HG02884 (cell line): ENCODE measurements around the gene NPLOC4.
"Not testable (repeated sequence)": the region's sequence is repeated elsewhere in the genome, so short reads cannot be mapped to it uniquely, and the experiment has no call there.

Experiments used
- ATAC-seq: cut with Tn5 transposase; IDR thresholded peaks from one replicate; pipeline ENCODE4 v1.9.1; 2021; ENCODE audit warnings: mild to moderate bottlenecking, moderate library complexity; ENCODE audit not compliant: unreplicated experiment

Gene NPLOC4

DNA sequence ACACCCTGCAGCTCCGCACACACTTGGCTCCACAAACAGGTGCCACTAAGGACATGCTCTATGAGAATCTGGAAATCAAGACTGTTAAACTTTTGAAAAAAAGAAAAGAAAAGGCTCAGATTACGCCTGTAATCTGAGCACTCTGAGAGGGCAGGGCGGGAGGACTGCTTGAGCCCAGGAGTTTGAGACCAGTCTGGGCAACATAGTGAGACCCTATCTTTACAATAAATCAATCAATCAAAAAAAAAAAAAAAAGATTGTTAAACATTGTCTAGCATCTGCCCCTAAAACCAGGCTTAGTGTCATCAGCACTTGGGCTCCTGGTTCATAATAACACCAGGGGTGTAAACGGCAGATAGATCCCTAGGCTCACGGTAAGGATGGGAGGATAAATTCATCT lies 47.3 kb downstream of the NPLOC4 start:
- no peak for ATAC-seq

DNA sequence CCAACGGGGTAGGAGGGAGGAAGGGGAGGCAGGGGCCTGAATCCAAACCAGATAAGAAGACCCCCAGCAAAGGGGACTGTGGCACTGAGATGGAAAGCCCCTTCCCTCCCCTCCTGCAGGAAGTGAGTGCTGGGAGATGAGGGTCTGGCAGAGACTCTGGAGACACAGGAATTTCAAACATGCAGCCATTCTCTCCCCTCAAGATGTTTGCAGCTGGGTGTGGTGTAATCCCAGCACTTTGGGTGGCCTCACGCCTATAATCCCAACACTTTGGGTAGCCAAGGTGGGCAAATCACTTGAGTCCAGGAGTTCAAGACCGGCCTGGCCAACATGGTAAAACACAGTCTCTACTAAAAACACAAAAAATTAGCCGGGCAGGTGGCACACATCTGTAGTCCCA lies 50.8 kb downstream of the NPLOC4 start:
- no peak for ATAC-seq

DNA sequence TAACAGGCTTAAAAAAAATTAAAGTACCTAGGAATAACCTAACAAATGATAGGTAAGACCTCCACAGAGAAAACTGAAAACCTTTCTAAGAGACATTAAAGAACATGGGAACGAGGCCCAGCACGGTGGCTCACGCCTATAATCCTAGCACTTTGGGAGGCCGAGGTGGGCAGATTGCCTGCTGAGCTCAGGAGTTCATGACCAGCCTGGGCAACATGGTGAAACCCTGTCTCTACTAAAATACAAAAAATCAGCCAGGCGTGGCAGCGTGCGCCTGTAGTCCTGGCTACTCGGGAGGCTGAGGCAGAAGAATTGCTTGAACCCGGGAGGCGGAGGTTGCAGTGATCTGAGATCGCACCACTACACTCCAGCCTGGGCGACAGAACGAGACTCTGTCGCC lies 52.1 kb downstream of the NPLOC4 start:
- ATAC-seq: not testable (repeated sequence)

DNA sequence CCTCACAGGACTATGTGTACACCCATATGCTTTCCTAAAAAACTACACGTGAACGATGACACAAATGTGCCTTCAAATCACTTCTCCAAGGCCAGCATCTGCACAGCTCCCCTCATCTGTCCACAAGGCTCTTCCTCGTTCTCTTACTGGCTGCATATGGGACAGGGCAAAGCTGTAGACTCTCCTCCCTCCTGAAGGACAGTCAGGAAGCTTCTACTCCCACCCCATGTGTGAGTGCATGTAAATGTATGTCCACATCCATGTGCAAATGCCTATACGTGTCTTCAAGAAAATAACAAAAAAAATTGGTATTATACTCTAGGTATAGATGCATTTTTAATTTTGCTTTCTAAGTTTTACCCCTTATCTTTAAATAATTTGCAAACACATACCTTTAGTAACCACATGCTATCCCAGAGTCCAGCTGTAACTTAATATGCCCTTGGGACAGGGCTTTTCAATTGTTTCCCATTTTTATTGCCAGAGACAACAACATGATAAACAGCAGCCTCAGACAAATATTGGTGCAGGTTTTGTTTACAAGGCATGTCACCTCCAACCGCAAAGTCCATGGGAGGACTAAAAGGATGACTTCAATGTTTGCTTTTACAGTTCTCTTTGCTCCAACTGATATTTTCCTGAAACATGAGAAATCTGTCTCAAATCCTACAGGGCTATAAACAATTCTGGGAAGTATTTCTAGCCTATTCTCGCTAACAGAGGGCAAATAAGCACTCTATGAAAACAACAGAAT lies 53.1 kb downstream of the NPLOC4 start:
- ATAC-seq: no peak

DNA sequence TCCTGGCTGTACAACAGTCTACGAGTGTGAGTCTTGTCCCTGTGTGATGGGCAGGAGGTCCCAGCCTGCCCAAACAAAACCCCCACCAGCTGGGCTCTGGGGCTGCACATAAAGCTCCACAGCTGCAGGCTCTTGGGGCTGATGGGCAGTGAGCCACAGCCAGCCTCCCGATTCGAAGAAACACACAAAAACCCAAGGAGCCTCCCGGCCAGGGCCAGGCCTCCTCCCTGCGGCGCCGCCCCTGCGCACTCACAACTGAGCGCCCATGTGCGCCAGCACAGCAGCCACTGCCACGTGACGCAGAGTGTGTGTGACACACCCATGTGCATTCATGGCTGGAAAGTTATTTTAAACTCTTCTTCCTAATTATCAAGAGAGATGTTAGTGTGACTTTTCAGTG lies 54.2 kb downstream of the NPLOC4 start:
- no peak for ATAC-seq

DNA sequence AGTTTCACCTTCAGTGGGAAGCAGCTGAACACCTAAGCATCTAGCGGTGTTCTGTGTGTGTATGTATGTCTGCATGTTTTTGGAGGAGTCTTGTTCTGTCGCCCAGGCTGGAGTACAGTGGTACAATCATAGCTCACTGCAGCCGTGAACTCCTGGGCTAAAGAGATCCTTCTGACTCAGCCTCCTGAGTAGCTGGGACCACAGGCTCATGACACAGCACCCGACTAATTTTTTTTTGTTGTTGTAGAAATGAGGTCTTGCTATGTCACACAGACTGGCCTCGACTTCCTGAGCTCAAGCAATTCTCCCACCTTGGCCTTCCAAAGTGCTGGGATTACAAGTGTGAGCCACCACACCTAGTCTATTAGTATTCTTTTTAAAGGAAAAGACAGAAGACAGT lies 54.6 kb downstream of the NPLOC4 start:
- no peak for ATAC-seq

DNA sequence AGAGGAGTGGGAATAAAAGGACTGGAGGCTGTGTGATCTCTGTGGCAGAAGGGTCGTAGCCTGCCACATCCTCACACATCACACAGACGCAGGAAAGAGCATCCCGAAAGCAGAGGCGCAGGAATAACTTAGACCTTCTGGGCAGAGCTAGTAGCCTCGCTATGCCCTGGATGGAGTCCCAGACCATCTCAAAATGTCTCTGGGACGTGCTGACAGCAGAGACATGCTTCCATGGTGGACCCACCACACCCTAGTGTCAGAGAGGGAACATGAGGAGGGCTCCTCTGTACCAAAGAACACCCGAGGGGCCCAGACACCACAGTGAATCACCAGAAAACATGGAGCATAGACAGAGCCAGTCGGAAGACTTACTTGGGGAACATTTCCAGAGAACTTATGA lies 55.2 kb downstream of the NPLOC4 start:
- ATAC-seq: no peak

DNA sequence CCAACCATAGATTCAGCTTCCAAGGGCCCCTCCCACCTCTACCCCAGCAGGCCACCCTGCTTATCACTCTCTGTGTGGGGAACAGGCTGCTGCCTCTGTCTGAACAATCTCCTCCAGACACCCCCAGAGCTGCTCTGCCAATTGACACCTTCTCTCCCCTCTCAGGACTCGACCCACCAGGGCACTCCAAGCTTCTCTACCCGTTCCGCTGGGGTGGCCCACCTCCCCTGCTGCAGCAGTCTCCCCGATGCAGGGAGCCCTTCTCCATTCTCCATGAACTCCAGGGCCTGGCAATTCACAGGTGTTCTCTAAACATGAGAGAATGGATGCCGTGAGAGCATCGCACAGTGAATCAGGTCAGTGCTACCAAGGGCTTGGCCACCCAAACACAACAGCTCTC lies 56.4 kb downstream of the NPLOC4 start:
- no peak for ATAC-seq

DNA sequence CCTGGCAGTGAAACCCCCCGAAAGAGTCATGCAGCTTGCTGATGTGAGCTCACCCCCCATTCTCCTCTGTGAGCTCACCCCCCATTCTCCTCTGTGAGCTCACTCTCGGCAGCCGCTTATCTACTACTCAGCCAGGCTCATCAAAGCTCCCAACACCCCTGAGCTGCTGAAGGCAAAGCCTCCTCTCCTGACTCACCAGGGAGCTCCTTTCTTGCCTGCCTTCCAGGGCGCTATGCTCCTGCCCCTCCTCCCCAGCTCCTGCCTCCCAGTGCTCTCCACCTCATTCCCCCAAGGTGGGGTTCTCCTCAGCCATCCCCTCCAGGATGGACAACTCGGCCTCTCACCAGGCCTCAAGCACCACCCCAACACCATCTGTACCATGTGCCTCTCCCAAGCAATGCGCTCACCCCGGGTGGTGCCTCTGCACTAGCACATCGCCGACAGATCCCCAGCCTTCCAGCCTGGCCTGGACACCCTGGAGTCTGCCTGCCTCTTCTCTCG lies 57.0 kb downstream of the NPLOC4 start:
- ATAC-seq: no peak

DNA sequence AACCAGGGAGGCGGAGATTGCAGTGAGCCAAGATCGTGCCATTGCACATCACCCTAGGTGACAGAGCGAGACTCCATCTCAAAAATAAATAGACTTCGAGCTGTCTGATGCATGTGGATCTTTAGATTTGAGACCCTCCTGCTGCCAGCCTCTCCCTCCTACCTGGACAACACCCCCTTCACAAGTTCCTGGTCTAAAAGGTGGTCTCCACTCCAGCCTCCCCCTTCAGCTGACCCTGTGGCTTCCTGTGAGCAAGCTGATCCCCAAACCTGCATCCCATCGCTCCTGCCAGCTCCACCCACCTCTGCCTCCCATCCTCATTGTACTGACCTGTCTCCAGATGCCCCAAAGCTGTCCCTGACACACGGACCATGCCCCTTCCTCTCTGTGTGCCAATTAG lies 57.6 kb downstream of the NPLOC4 start:
- no peak for ATAC-seq

DNA sequence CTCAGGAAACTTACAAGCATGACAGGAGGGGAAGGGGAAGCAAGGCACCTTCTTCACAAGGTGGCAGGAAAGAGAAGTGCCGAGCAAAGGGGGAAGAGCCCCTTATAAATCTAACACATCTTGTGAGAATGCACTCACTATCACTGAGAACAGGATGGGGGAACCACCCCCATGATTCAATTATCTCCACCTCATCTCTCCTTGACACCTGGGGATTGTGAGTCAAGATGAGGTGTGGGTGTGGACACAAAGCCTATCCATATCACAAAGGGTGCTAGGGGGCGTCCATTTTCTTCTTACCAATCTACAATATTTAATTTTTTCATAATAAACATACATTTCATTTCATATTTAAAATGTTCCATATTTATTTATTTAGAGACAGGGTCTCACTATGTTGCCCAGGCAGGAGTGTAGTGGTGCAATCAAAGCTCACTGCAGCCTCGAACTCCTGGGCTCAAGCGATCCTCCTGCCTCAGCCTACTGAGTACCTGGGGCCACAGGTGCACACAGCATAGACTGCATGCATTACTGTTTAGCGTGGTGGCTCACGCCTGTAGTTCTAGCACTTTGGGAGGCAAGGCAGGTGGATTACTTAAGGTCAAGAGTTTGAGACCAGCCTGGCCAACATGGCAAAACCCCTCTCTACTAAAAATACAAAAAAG lies 58.2 kb downstream of the NPLOC4 start:
- ATAC-seq: no peak

DNA sequence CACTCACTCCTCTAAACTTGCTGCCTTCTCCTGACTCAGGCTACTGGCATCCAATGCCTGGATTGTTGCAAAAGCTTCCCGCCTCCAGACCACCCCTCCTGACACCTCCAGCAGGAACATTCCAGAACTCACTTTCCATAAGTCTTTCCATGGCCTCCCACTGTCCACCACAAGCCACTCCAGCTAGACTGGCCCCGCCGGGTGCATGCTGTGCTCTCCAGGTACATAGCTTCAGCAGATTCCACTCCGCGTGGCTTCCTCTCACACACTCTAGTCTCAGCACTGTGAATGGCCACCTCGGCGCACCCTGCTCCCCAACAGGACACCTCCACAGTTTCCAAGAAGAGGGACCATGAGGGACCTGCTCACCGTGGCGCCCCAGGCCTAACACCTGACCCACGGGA lies 58.9 kb downstream of the NPLOC4 start:
- ATAC-seq: no peak

DNA sequence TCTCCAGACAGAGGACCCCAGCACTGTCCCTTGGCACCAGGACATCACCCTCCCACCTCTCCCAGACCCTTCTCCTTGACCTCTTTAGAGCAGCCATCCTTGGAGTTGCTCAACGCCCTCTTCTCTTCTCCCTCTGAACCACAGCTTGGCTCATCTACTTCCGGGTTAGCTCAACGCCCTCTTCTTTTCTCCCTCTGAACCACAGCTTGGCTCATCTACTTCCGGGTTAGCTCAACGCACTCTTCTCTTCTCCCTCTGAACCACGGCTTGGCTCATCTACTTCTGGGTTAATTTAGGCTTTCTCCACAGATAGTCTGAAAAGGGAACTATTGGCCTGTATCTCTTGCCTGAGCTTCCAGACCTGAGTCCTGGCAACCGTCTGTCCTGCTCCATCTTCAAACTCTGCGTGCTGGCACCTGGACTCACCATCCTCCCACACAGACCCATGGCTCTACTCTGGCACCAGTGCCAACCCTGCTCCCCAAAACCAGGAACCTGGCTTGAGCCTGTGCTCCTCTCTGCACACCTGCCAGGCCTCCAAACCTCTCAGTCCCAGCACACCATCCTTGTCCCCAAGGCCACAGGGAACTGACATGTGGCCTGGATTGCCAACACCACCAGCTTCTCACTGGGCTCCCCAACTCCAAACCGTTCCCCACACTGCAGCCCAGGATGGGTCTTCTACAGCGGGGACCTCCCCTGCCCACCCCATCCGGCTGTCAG lies 59.5 kb downstream of the NPLOC4 start:
- ATAC-seq: no peak

DNA sequence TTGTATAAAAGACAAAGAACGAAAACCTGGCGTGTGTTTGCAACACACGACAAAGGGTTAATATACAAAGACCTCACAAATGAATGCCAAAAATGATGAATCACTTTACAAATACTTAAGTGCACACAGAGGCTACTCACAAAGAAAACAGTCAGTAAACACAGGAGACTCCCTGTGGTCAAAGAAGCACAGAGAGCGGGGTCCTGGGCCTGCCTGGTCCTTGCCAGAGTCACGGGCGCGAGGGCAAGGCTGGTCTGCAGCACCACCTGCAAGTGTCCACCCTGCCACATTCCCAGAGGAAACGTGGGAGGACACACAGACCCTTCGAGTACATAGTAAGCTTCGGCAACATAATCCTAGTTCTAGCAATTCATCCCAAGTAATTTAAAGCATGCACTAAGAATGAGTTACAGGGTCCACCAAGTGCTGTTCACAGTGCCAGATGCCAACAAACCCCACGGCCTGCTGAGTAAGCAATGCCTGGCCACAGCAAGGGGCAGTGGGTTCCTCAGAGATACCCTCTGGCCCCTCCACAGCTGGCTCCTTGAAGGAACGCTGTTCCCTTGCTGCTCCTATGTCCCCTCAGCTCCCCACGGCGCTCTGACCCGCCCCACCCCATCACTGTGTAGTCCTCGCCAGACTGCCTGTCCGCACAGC lies 60.2 kb downstream of the NPLOC4 start:
- no peak for ATAC-seq

DNA sequence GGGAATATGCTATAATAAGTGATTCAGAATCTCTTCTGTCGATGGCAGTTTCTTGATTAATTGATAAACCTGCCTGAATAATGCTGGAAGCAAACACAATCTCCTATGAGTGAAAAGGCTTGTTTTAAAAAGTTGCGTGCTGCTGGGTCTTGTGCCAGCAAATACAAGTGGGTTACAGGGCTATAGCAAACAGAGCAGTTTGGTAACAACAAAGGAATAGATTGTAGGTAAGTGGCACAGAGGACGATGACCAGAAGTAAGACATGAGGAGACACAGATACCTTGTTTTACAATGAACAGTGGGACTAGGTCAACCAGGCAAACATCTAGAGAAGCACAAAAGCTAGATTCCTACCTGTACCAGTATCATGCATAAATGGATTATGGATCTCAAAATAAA lies 61.1 kb downstream of the NPLOC4 start:
- no peak for ATAC-seq

DNA sequence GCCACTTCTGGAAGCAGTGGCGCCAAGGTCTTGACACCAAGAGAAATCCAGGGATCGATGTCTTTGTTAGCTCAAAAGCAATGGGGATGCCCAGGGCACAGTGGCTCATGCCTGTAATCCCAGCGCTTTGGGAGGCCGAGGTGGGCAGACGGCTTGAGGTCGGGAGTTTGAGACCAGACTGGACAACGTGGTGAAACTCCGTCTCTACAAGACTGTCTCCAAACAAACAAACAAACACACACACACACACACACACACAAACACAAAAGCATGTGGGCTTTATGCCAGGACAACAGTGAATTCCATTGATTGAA lies 62.3 kb downstream of the NPLOC4 start:
- no peak for ATAC-seq

DNA sequence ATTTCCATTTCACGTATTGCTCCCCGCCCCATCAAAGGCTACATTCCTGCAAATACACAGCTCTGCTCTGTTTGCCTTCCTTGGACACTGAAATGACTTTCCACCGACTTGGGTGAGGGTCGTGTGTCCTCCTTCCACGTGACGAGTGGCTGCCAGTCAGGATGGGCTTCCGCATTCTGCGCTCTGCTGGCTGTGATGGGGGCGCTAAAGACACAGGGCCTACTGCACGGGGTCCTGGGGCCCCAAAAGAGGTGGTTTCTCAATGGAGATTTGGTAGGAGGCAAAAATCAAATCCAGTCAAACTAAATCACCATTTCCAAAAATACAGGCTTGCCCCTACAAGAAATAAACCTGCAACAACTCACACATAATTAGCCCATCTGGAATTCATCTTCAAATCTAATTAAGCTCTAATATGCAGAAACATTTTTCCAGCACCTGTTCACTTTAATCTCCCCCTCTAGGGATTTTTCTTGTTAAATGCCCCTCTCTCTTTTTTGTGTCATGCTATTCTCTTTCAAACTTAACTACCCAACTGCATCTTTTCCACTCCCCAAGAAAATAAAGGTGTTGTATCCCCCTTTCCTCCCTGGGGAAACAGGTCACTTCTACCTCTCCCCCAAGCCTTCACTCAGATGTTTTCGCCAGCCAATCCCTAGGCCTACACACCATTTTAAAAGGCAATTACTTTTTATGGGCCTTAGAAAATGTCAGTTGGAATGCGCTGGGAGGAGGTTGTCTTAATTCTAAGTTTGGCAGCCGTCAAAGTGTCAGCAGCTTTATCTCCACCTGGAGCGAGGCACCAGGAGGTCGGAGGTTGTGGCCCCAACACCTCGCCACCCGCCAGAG lies 62.9 kb downstream of the NPLOC4 start:
- no peak for ATAC-seq

DNA sequence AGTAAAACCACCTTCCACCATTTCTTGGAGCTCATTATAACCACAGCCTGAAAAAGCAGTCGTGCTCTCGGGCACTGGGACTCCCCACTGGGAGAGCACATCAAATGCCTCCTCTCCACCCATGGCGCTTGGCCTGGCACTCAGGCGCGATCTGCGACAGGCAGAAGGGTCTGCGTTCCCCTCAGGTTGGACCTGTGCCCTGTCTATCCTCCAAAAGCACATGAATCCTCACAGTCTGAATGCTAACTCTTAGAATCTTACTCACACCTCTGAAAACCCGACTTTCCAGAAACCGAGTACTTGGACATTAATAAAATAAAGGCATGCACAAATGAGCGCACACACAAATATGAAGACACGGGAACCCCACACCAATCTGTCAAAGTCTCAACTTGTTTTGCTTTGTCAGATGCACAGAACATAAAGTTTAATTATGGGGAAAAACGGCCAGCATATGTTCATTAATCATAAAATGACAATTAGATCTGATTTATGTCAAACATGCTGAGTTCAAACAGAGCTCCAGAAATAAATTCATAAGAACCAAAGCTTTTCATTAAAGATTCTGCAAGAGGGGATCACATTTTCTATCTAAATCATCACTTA lies 64.2 kb downstream of the NPLOC4 start:
- ATAC-seq: no peak

DNA sequence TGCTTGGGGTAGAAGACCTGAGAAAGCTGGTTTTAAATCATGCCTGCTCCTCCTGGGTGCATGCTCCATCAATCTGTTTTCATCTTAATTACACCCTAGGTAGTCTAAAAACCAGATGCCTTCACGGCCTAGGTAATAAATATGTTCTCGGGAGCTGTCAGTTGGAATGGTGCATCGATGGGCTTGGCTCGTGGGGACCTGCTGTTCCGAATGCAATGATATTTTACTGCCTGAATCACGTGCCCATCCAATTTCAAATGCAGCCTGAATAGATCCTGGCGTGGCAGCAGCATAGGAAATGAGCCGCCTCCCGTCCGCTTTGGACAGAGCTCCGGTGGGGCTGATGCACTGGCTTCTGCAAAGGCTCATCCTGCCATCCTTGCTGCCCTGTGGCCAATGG lies 65.9 kb downstream of the NPLOC4 start:
- no peak for ATAC-seq

DNA sequence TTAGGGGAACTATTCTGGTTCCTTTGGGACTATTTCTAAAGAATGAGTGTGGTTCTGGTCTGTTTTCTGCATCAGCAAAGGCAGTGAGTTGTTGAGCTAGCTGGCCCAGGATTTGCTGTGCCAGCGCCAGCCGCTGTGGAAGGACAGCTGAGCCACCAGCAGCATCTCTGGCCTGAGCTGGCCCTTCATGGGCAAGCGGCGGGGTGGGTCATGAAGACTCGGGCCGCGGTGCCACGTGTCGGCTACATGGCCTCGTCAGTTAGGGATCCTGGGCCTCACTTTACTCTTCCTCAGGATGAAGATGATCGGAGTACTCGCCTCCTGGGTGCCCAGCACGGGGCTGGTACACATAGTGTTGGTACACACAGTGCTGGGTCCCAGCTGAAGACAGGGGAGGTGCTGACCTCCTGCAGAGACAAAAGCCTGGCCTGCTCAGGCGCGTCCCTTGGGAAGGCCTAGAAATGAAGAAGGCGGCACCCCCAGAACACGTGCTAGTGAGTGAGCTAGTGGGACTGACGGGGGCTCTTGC lies 66.9 kb downstream of the NPLOC4 start:
- no peak for ATAC-seq
